HepG2 (cell line): ENCODE measurements around the gene TBC1D22A. TPM values are rescaled to one million over a fixed set of nuclear protein-coding genes. Genes with fewer than 3 reads are reported as not detected.

Experiments
- CERS6 ChIP-seq: sonication (generic); formaldehyde crosslinking; IDR thresholded peaks from 2 replicates; pipeline ENCODE4 v1.5.0; 2020; ENCODE audit warnings: missing genetic modification reagents
- CREB3 ChIP-seq: sonication (generic); formaldehyde crosslinking; IDR thresholded peaks from 2 replicates; pipeline ENCODE4 v1.5.0; 2020; ENCODE audit warnings: missing genetic modification reagents
- DMAP1 ChIP-seq: IDR thresholded peaks from 2 replicates; pipeline ENCODE4 v1.6.1; 2016
- GZF1 ChIP-seq: sonication (generic); formaldehyde crosslinking; IDR thresholded peaks from 2 replicates; pipeline ENCODE4 v1.5.1; 2020; ENCODE audit warnings: mild to moderate bottlenecking, missing genetic modification reagents
- PBX2 ChIP-seq: IDR thresholded peaks from 2 replicates; pipeline ENCODE4 v1.6.1; 2016; ENCODE audit warnings: control low read depth
- PREB ChIP-seq: sonication (generic); formaldehyde crosslinking; IDR thresholded peaks from 2 replicates; pipeline ENCODE4 v1.4.0; 2020; ENCODE audit warnings: missing genetic modification reagents
- TP53 ChIP-seq: sonication (generic); formaldehyde crosslinking; conservative IDR thresholded peaks from 2 replicates; pipeline ENCODE4 v1.4.0; 2020; ENCODE audit warnings: missing genetic modification reagents
- ZBTB38 ChIP-seq: sonication (generic); formaldehyde crosslinking; IDR thresholded peaks from 2 replicates; pipeline ENCODE4 v1.5.1; 2020; ENCODE audit warnings: mild to moderate bottlenecking, missing genetic modification reagents
- ZBTB44 ChIP-seq: sonication (generic); formaldehyde crosslinking; IDR thresholded peaks from 2 replicates; pipeline ENCODE4 v1.4.0; 2020; ENCODE audit warnings: missing genetic modification reagents
- ZC3H13 ChIP-seq: sonication (generic); formaldehyde crosslinking; IDR thresholded peaks from 2 replicates; pipeline ENCODE4 v1.8.1; 2023; ENCODE audit warnings: mild to moderate bottlenecking, missing genetic modification reagents, moderate library complexity
- ZFP36 ChIP-seq: fragments of 150-350 bp; IDR thresholded peaks from 2 replicates; pipeline ENCODE4 v1.6.1; 2018; ENCODE audit warnings: borderline replicate concordance, low read length, low read depth; ENCODE audit not compliant: partially characterized antibody
- ZHX2 ChIP-seq, 2 experiments: sonication (generic) in 1 of 2; formaldehyde crosslinking in 1 of 2; IDR thresholded peaks; 2 replicates each; pipeline versions ENCODE4 v1.6.1 to v1.9.0; 2014 to 2022; ENCODE audit warnings: antibody characterized with exemption in 1 of 2, borderline replicate concordance in 1 of 2, inconsistent platforms in 1 of 2, low read depth in 1 of 2, missing genetic modification reagents in 1 of 2
- ZNF556 ChIP-seq: sonication (generic); formaldehyde crosslinking; IDR thresholded peaks from 2 replicates; pipeline ENCODE4 v1.4.0; 2020; ENCODE audit warnings: mild to moderate bottlenecking, missing genetic modification reagents, borderline replicate concordance
- ZNF776 ChIP-seq: sonication (generic); formaldehyde crosslinking; IDR thresholded peaks from 2 replicates; pipeline ENCODE4 v1.4.0; 2020; ENCODE audit warnings: mild to moderate bottlenecking, missing genetic modification reagents
- ZSCAN12 ChIP-seq: sonication (generic); formaldehyde crosslinking; IDR thresholded peaks from 2 replicates; pipeline ENCODE4 v1.9.0; 2021; ENCODE audit warnings: mild to moderate bottlenecking, missing genetic modification reagents
- polyA plus RNA-seq, 8 experiments: library from polyadenylated mRNA; depleted of rRNA in 3 of 8; stranded (reverse) in 7 of 8; unstranded in 1 of 8; fragments of >200 nt; fragmentation: Illumina TruSeq in 4 of 8; extraction: Trizol in 4 of 8; gene quantifications; 2 replicates each; pipeline versions ENCODE4 v1.2.1 to v1.2.3, GENCODE V29; 2011 to 2016; ENCODE audit warnings: low read depth in 4 of 8, missing spikeins in 1 of 8, mixed read lengths in 1 of 8; ENCODE audit not compliant: insufficient read depth in 1 of 8
- total RNA-seq, 5 experiments: library from RNA; depleted of rRNA; stranded (reverse); fragments of >200 nt; fragmentation: Illumina TruSeq; extraction: Trizol; gene quantifications; 2 replicates each; pipeline ENCODE4 v1.2.3, GENCODE V29; 2016; ENCODE audit warnings: low read depth in 1 of 5

TBC1D22A gene
- total and polyA plus RNA-seq, 2 of the 13 experiments (the other 11 are each of a cell fraction or from before 2014, with no cell fraction given): 17.3 to 18.0 TPM

- TF ChIP-seq ZBTB44: no peak
- TF ChIP-seq CERS6 (CRISPR knock-in tag): no peak
- peak; percentile 15; the same call in 1 of the 2 replicates for TF ChIP-seq ZBTB38 (CRISPR knock-in tag)
- no peak for TF ChIP-seq ZC3H13 (CRISPR knock-in tag)
- no peak for TF ChIP-seq CREB3 (CRISPR knock-in tag)
- TF ChIP-seq ZNF776 (CRISPR knock-in tag): 0 out of 2 replicates have a peak, but pooled peaks have one; percentile 7
- no peak for TF ChIP-seq TP53
- no peak for TF ChIP-seq ZFP36
- no peak for TF ChIP-seq ZHX2 (IDR thresholded peaks at IDR 0.05; ENCODE audit: low read depth)
- TF ChIP-seq ZHX2 (CRISPR knock-in tag; IDR thresholded peaks at IDR 0.05; ENCODE audit: borderline replicate concordance): no peak
- TF ChIP-seq ZSCAN12: no peak
- no peak for TF ChIP-seq PREB (CRISPR knock-in tag)
- TF ChIP-seq ZNF556: no peak
- no peak for TF ChIP-seq PBX2 (CRISPR knock-in tag)
- peak; percentile 87 for TF ChIP-seq DMAP1 (CRISPR knock-in tag)
- TF ChIP-seq GZF1 (CRISPR knock-in tag): no peak
Observed at GRCh38 chr22:46739094-46739870, 23.2 kb upstream of the TBC1D22A start (continued).
